Neural cell (in vitro differentiated cells): ENCODE data around the gene DCT. TPM values are rescaled to one million over a fixed set of nuclear protein-coding genes. Genes with fewer than 3 reads are reported as not detected.

ENCODE experiments used
- H2AFZ ChIP-seq: fragments of 200-600, 300-800 bp; sonication (generic), shearing (Covaris generic); 2 replicates; pipeline ENCODE4 v1.6.0; 2014; ENCODE audit warnings: low read depth, mild to moderate bottlenecking, antibody characterized with exemption, low read length, moderate library complexity
- H3F3A ChIP-seq: fragments of 200-600 bp; shearing (Covaris generic); 2 replicates; pipeline ENCODE4 v1.6.1; 2016; ENCODE audit warnings: mild to moderate bottlenecking, moderate library complexity, mixed read lengths, antibody characterized with exemption, low read length; ENCODE audit not compliant: insufficient read depth, poor library complexity, severe bottlenecking
- H3K27ac ChIP-seq: fragments of 200-600, 300-800 bp; sonication (generic), shearing (Covaris generic); 2 replicates; pipeline ENCODE4 v1.5.1; 2014; ENCODE audit warnings: mild to moderate bottlenecking, low read length, moderate library complexity
- H3K27me3 ChIP-seq: fragments of 300-800, 200-600 bp; sonication (generic), shearing (Covaris generic); 2 replicates; pipeline ENCODE4 v1.6.0; 2014; ENCODE audit warnings: mild to moderate bottlenecking, low read depth, low read length, moderate library complexity; ENCODE audit not compliant: insufficient read depth
- H3K36me3 ChIP-seq: fragments of 300-800, 200-600 bp; sonication (generic), shearing (Covaris generic); 2 replicates; pipeline ENCODE4 v1.5.1; 2014; ENCODE audit warnings: mild to moderate bottlenecking, antibody characterized with exemption, low read length, moderate library complexity; ENCODE audit not compliant: insufficient read depth
- H3K4me2 ChIP-seq: fragments of 300-800, 200-600 bp; sonication (generic), shearing (Covaris generic); 2 replicates; pipeline ENCODE4 v1.6.0; 2014; ENCODE audit warnings: mild to moderate bottlenecking, low read length
- H3K4me3 ChIP-seq: fragments of 300-800, 200-600 bp; sonication (generic), shearing (Covaris generic); 2 replicates; pipeline ENCODE4 v1.5.1; 2014; ENCODE audit warnings: mild to moderate bottlenecking, low read length, moderate library complexity
- H3K79me2 ChIP-seq: fragments of 200-600 bp; shearing (Covaris generic); replicated peaks from 2 replicates; pipeline ENCODE4 v1.6.0; 2014; ENCODE audit warnings: mild to moderate bottlenecking, low read length, moderate library complexity; ENCODE audit not compliant: insufficient read depth
- H3K9ac ChIP-seq: fragments of 300-800, 200-600 bp; sonication (generic), shearing (Covaris generic); 2 replicates; pipeline ENCODE4 v1.6.1; 2016; ENCODE audit warnings: mild to moderate bottlenecking, low read length, mixed read lengths
- H3K9me2 ChIP-seq: fragments of 200-600 bp; shearing (Covaris generic); 2 replicates; pipeline ENCODE4 v1.6.1; 2016; ENCODE audit warnings: mild to moderate bottlenecking, low read length, mixed read lengths; ENCODE audit not compliant: insufficient read depth
- H3K9me3 ChIP-seq: fragments of 200-600, 300-800 bp; sonication (generic), shearing (Covaris generic); 2 replicates; pipeline ENCODE4 v1.6.1; 2016; ENCODE audit warnings: mild to moderate bottlenecking, mixed run types, low read length, moderate library complexity, mixed read lengths
- H4K20me1 ChIP-seq: fragments of 200-600 bp; shearing (Covaris generic); 2 replicates; pipeline ENCODE4 v1.6.1; 2016; ENCODE audit warnings: mild to moderate bottlenecking, mixed run types; ENCODE audit not compliant: insufficient read depth
- EP300 ChIP-seq: fragments of 450-650 bp; conservative IDR thresholded peaks from 2 replicates; pipeline ENCODE4 v1.6.1; 2014; ENCODE audit warnings: antibody characterized with exemption, mild to moderate bottlenecking, moderate library complexity; ENCODE audit not compliant: poor library complexity, severe bottlenecking
- EZH2 ChIP-seq: fragments of 200-600, 300-800 bp; shearing (Covaris generic), sonication (generic); IDR thresholded peaks from 2 replicates; pipeline ENCODE4 v1.6.1; 2014; ENCODE audit warnings: antibody characterized with exemption, low read length, borderline replicate concordance, mild to moderate bottlenecking; ENCODE audit not compliant: insufficient read depth, poor library complexity, severe bottlenecking
- MXI1 ChIP-seq: fragments of 450-650 bp; conservative IDR thresholded peaks from 2 replicates; pipeline ENCODE4 v1.6.1; 2014; ENCODE audit warnings: antibody characterized with exemption, mild to moderate bottlenecking; ENCODE audit not compliant: poor library complexity, severe bottlenecking
- POLR2AphosphoS5 ChIP-seq: IDR thresholded peaks from 2 replicates; pipeline ENCODE4 v1.6.1; 2012
- RAD21 ChIP-seq: fragments of 450-650 bp; conservative IDR thresholded peaks from 2 replicates; pipeline ENCODE4 v1.6.1; 2014; ENCODE audit warnings: antibody characterized with exemption, mild to moderate bottlenecking, moderate library complexity
- SMC3 ChIP-seq: fragments of 450-650 bp; conservative IDR thresholded peaks from 2 replicates; pipeline ENCODE4 v1.6.1; 2014; ENCODE audit warnings: antibody characterized with exemption, mild to moderate bottlenecking, moderate library complexity; ENCODE audit not compliant: poor library complexity
- TAF1 ChIP-seq: IDR thresholded peaks from 2 replicates; pipeline ENCODE4 v1.6.1; 2012; ENCODE audit warnings: low read depth
- polyA plus RNA-seq: library from polyadenylated mRNA; depleted of rRNA; stranded (reverse); fragments of >200 nt; gene quantifications from 2 replicates; pipeline ENCODE4 v1.2.3, GENCODE V29; 2014
- TF ChIP-seq, protein P1 (sequence below): IDR thresholded peaks from 2 replicates; pipeline ENCODE4 v1.6.1; 2012; ENCODE audit warnings: borderline replicate concordance
- TF ChIP-seq, protein P2 (sequence below): fragments of 450-650 bp; IDR thresholded peaks from 2 replicates; pipeline ENCODE4 v1.5.1; 2014; ENCODE audit warnings: antibody characterized with exemption, mild to moderate bottlenecking, moderate library complexity; ENCODE audit not compliant: poor library complexity, severe bottlenecking

The DCT gene
- polyA plus RNA-seq, 1 donor from 2014 or later, result not detected

GRCh38 chr13:94480672-94481145 lies 1.2 kb upstream of the DCT start:
- H4K20me1 ChIP-seq, result no peaks in the 10 kb centered on the region
- H3K4me3 ChIP-seq, result no peak overlapping the region
- no peak overlapping the region for H3K9ac ChIP-seq
- no peaks in the 10 kb centered on the region for H3K36me3 ChIP-seq
- no peak overlapping the region for H3K27ac ChIP-seq
- no peaks in the 10 kb centered on the region for H3K27me3 ChIP-seq
- TF ChIP-seq POLR2AphosphoS5, result no peak
- TF ChIP-seq, protein P1, sequence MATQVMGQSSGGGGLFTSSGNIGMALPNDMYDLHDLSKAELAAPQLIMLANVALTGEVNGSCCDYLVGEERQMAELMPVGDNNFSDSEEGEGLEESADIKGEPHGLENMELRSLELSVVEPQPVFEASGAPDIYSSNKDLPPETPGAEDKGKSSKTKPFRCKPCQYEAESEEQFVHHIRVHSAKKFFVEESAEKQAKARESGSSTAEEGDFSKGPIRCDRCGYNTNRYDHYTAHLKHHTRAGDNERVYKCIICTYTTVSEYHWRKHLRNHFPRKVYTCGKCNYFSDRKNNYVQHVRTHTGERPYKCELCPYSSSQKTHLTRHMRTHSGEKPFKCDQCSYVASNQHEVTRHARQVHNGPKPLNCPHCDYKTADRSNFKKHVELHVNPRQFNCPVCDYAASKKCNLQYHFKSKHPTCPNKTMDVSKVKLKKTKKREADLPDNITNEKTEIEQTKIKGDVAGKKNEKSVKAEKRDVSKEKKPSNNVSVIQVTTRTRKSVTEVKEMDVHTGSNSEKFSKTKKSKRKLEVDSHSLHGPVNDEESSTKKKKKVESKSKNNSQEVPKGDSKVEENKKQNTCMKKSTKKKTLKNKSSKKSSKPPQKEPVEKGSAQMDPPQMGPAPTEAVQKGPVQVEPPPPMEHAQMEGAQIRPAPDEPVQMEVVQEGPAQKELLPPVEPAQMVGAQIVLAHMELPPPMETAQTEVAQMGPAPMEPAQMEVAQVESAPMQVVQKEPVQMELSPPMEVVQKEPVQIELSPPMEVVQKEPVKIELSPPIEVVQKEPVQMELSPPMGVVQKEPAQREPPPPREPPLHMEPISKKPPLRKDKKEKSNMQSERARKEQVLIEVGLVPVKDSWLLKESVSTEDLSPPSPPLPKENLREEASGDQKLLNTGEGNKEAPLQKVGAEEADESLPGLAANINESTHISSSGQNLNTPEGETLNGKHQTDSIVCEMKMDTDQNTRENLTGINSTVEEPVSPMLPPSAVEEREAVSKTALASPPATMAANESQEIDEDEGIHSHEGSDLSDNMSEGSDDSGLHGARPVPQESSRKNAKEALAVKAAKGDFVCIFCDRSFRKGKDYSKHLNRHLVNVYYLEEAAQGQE, result no peak
- TF ChIP-seq, protein P2, sequence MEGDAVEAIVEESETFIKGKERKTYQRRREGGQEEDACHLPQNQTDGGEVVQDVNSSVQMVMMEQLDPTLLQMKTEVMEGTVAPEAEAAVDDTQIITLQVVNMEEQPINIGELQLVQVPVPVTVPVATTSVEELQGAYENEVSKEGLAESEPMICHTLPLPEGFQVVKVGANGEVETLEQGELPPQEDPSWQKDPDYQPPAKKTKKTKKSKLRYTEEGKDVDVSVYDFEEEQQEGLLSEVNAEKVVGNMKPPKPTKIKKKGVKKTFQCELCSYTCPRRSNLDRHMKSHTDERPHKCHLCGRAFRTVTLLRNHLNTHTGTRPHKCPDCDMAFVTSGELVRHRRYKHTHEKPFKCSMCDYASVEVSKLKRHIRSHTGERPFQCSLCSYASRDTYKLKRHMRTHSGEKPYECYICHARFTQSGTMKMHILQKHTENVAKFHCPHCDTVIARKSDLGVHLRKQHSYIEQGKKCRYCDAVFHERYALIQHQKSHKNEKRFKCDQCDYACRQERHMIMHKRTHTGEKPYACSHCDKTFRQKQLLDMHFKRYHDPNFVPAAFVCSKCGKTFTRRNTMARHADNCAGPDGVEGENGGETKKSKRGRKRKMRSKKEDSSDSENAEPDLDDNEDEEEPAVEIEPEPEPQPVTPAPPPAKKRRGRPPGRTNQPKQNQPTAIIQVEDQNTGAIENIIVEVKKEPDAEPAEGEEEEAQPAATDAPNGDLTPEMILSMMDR, result no peak
- no peak for TF ChIP-seq MXI1
- TF ChIP-seq SMC3, result no peak
- TF ChIP-seq EZH2, result no peak
- no peak for TF ChIP-seq TAF1
- H2AFZ ChIP-seq, result no peak overlapping the region
- no peaks in the 10 kb centered on the region for H3K9me3 ChIP-seq
- H3F3A ChIP-seq, result no peaks in the 10 kb centered on the region
- no peaks in the 10 kb centered on the region for H3K9me2 ChIP-seq
- no peak overlapping the region for H3K4me2 ChIP-seq
- no peaks in the 10 kb centered on the region for H3K79me2 ChIP-seq

DNA sequence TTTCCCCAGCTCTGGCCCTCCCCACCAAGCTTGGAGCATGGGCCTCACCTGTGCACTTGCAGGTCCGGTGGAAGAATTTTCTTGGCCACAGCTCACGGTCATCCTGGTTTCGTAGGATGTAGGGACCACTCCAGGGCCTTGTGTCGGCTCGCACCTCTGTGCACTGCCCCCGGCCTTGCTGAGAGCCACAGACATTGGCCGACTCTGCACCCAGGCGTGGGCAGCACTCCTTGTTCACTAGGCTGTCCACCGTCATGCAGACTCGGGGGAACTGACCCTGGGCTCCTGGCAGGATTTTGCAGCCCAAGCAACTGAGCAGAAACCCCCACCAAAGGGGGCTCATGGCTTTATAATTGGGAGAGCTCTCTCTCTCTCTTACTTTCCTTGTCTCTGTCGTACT lies 569 bp downstream of the DCT start:
- no peak overlapping the region for H3K4me3 ChIP-seq
- H3K79me2 ChIP-seq, result no peaks in the 10 kb centered on the region
- H3K9me3 ChIP-seq, result no peaks in the 10 kb centered on the region
- TF ChIP-seq EP300 (no peak), RAD21 (no peak)
- TF ChIP-seq, protein P1, result no peak
- no peaks in the 10 kb centered on the region for H3K36me3 ChIP-seq
- H3K9ac ChIP-seq, result no peak overlapping the region
- no peaks in the 10 kb centered on the region for H3K27me3 ChIP-seq
- H3K27ac ChIP-seq, result no peak overlapping the region
- H3K4me2 ChIP-seq, result no peak overlapping the region
- no peaks in the 10 kb centered on the region for H4K20me1 ChIP-seq
- no peaks in the 10 kb centered on the region for H3F3A ChIP-seq
- no peak overlapping the region for H2AFZ ChIP-seq
- no peaks in the 10 kb centered on the region for H3K9me2 ChIP-seq
